GM19025 (cell line): ENCODE data around the gene RBM26.
"Not testable (repeated sequence)": the region's sequence is repeated elsewhere in the genome, so short reads cannot be mapped to it uniquely, and the experiment has no call there.

Experiments used
- ATAC-seq: cut with Tn5 transposase; IDR thresholded peaks from one replicate; pipeline ENCODE4 v1.9.1; 2021; ENCODE audit warnings: mild to moderate bottlenecking, low read depth, moderate library complexity; ENCODE audit not compliant: unreplicated experiment

Gene RBM26

GRCh38 chr13:79392882-79393563, 13.0 kb downstream of the RBM26 start:
- ATAC-seq: no peak

DNA sequence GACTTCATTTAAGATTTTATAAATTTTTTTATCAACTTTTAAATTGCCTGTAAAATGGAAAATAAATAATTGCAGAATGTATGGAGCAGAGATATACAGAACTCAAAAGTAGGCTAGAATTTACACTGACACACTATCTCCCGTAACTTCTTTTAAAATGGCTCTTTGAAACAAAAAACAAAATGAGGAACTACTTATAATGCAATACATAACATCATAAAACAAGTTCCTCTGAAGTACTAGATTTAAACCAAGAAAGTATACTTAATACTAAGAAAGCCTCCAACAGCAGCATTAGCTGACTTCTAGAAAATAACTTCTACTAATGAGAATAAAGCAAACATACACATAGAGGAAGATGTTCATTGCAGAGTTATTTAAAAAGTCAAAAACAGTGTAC, 17.0 kb downstream of the RBM26 start:
- no peak for ATAC-seq

GRCh38 chr13:79387853-79388252, 18.2 kb downstream of the RBM26 start:
- ATAC-seq: no peak

GRCh38 chr13:79386125-79386826, 19.8 kb downstream of the RBM26 start:
- ATAC-seq: no peak

DNA sequence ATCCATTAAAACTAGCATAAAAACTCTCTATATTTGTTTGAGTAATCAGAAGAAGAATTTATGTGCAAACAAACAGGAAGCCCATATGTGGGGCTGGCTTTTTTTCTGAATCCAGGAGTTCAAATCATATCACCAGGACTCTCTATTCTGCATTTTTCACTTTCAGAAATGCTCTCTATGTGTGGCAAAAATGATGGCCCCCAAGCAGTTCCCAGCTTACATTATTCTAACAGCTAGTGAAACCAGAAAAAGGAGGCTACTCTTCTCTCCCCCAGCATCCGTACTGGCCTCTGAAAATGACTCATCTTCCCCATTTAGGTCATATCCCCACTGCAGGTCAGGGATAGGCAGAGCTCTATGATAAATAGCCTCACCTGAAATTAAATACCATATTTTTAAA, 20.4 kb downstream of the RBM26 start:
- peak; percentile 91 for ATAC-seq

DNA sequence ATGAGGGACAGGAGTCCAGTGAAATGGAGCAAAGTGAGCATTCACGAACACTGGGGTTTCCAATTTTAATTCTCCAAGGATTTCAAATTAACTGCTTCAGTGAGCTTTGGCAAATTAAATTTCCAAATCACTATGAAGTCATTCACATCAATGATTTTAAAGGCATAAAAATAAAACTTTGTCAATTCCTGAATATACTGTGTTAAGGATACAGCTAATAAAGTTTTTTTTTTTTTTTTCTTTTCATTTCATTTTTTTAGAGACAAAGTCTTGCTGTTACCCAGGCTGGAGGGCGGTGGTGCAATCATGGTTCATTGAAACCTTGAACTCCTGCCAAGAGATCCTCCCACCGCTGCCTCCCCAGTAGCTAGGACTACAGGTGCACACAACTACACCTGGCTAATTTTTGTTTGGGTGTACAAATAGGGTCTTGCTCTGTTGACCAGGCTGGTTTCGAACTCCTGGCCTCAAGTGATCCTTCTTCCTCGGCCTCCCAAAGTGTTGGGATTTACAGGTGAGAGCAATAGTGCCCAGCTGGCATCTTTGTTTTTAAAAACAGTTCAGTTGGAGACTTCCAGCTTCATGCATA, 21.9 kb downstream of the RBM26 start:
- ATAC-seq: no peak

DNA sequence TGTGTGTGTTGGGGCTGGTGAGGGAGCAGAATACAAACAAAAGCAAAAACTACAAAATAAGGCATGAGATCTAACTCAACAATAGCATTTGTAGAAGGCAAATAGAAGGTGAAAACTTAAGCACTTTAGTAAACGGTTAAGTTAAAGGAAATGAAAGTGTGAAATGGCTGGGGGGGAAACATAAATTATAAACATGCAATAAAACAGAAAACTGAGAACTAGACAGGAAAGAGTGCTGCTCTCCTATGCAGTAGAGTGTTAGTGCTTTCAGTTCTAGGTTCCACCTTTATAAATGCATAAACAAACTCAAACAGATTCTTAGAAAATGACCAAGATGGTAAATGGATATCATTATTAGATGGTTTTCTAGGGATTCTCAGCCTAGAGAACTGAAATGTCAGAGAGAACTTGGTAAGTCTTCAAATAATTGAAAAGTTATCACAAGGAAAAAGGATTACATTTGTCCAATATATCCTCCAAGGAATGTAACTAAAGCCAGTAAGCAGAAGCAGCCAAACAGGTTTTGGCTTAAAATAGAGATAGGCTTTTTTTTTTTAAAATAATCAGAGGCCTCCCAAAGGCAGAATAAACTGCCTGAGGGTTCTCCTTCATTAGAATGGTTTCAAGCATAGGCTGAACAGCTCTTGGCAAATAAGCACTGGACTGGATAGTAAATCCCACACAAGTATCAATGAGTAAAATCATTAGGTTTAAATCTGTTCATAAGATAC, 23.3 kb downstream of the RBM26 start:
- ATAC-seq: peak; percentile 35

DNA sequence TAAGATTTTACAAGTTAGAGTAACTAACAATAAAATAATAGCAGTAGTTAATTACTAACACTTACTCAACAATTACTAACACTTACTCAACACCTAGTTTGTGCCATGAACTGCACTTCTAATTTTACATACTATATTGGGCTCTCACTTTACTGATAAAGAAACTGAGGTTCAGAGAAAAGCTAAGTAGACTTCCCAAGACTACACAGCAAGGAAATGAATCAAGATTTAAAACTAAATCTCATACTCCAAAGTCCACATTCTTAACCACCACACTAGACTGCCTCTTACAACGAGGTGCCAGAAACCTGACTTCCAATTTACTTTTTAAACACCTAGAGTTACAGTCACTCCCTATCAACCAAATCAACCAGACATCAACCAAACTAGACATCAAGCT, 25.1 kb downstream of the RBM26 start:
- no peak for ATAC-seq

DNA sequence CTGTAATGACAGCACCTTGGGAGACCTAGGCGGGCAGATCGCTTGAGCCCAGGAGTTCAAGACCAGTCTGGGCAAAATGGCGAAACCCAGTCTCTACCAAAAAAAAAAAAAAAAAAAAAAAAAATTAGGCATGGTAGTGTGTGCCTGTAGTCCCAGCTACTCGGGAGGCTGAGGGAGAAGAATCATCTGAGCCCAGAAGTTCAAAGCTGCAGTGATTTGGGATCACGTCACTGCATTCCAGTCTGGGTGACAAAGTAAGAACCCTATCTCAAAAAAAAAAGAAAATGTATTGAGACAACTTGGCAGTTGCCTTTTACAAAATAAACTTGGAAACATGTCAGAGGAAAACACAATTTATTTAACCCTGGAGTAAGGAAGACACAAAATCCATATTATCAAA, 26.8 kb downstream of the RBM26 start:
- ATAC-seq: no peak

DNA sequence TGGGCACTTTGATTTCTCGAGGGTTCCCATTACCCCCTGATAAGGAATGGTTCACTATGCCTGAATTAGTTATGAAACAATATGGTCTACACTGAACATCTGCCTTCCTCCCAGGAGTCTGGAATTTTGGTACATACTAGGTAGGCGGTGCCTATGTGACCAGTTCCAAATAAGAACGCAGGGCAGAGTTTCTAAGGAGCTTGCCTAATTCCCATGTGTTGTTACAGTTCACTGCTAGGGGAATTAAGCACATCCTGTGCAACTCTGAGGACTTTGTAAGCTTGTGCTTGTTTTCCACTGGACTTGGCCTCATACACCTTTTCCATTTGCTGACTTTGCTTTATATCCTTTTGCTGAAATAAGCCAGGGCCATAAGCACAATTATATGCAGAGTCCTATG, 29.2 kb downstream of the RBM26 start:
- ATAC-seq: no peak

GRCh38 chr13:79374578-79374977, 31.5 kb downstream of the RBM26 start:
- no peak for ATAC-seq

DNA sequence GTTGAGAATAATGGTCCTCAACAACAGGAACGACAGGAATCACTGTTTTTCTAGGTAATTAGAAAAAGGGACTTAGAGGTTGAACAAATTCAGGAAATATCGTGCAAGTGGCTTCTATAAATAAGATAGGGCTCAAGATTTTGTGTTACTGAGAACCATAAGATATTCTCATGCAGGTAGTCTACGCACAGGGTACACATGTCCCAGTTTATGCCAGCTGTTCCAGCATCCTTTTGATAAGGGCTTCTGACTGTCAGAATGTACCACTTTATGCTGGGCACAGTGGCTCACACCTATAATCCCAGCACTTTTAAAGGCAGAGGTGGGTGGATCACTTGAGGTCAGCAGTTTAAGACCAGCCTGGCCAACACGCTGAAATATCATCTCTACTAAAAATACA, 32.1 kb downstream of the RBM26 start:
- no peak for ATAC-seq

DNA sequence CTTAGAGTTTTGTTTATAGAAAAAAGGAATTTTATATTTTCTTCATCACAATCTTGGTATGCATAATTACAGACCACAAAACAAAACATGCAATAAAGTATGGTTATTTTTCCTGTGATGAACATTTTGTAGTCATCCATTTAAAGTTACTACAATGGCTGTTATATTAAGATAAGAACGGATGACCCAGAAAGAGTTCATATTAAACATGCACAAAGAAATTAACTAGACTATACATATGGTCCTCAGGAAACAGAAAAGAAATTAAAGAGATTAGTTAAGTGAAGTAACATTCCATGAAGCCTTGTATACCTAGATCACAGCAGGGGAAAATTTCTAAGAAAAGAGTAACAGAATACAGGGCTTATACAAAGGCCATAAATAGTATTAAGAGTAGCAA, 36.8 kb downstream of the RBM26 start:
- no peak for ATAC-seq

- ATAC-seq: no peak
Observed at GRCh38 chr13:79365981-79366380, 40.1 kb downstream of the RBM26 start.

GRCh38 chr13:79361299-79361698, 44.8 kb downstream of the RBM26 start:
- no peak for ATAC-seq

DNA sequence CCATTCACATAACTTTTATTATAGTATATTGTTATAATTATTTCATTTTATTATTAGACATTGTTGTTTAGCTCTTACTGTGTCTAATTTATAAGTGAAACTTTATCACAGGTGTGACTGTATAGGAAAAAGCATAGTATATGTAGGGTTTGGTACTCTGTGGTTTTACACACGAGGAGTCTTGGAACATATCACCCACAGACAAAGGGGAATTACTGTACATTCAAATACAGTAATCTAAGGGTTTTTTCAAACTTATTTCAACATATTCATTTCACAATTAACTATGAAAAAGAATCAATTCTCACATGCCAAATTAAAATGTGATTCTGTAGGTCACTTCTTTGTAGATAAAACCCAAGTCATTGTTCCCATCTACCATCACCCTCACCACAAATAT, 46.0 kb downstream of the RBM26 start:
- ATAC-seq: no peak

GRCh38 chr13:79359064-79359463, 47.0 kb downstream of the RBM26 start:
- ATAC-seq: no peak

DNA sequence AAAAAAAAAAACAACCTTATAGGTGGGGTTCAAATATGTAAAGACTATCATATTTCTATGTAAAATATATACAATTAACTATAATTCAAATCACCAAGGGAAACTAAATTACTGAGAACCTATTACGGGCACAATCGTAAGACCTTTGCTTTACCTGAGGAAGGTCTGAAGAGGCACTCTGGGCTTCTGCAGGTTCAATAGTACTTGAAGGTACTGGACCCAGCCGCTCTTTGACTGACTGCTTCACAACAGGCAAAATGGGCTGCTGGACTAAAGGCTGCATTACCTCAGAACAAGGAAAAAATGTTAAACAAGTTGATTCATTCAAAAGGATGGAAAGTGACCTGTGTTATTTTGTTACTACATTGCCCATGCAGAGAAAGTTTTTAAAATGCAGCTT, 51.8 kb downstream of the RBM26 start:
- ATAC-seq: no peak

- ATAC-seq: no peak
Observed at GRCh38 chr13:79353693-79354092, 52.4 kb downstream of the RBM26 start.

- ATAC-seq: no peak
Observed at GRCh38 chr13:79352107-79352506, 53.9 kb downstream of the RBM26 start.

GRCh38 chr13:79349608-79350007, 56.4 kb downstream of the RBM26 start:
- ATAC-seq: not testable (repeated sequence)
